H1 (cell line): ENCODE data around the gene MRPL54. TPM values are rescaled to one million over a fixed set of nuclear protein-coding genes. Genes with fewer than 3 reads are reported as not detected.
A peak's percentile ranks its signal among the peaks of the same experiment; 100 is the strongest.

Experiments used
- ATF3 ChIP-seq: IDR thresholded peaks from 2 replicates; pipeline ENCODE4 v1.6.1; 2011; ENCODE audit warnings: low read depth, mild to moderate bottlenecking, low read length; ENCODE audit not compliant: insufficient read depth
- BACH1 ChIP-seq: IDR thresholded peaks from 2 replicates; pipeline ENCODE4 v1.6.1; 2012; ENCODE audit warnings: low read length, improper control_type of control experiment
- BCL11A ChIP-seq, 2 experiments: IDR thresholded peaks; one replicate each; pipeline ENCODE4 v1.6.1; 2011; ENCODE audit warnings: low read depth in 2 of 2, low read length in 2 of 2, mild to moderate bottlenecking in 2 of 2
- CBX8 ChIP-seq: fragments of 300-800, 300-1000 bp; sonication (generic); IDR thresholded peaks from 2 replicates; pipeline ENCODE4 v1.7.1; 2016; ENCODE audit warnings: low read depth, low read length, borderline replicate concordance
- CEBPB ChIP-seq: IDR thresholded peaks from 2 replicates; pipeline ENCODE4 v1.6.1; 2012; ENCODE audit warnings: low read depth, low read length
- EGR1 ChIP-seq: IDR thresholded peaks from 2 replicates; pipeline ENCODE4 v1.6.1; 2011; ENCODE audit warnings: low read depth, low read length, borderline replicate concordance
- JUN ChIP-seq: IDR thresholded peaks from 2 replicates; pipeline ENCODE4 v1.6.1; 2011; ENCODE audit warnings: low read depth, mild to moderate bottlenecking, improper control_type of control experiment, low read length
- KDM4A ChIP-seq: IDR thresholded peaks from one replicate; pipeline ENCODE4 v1.7.1; 2012; ENCODE audit warnings: low read depth, mild to moderate bottlenecking, moderate library complexity, low read length, inconsistent platforms; ENCODE audit not compliant: severe bottlenecking
- KDM5A ChIP-seq: fragments of 200-600 bp; IDR thresholded peaks from 2 replicates; pipeline ENCODE4 v1.7.1; 2012; ENCODE audit warnings: mild to moderate bottlenecking, low read length, inconsistent platforms, mixed read lengths
- NRF1 ChIP-seq: IDR thresholded peaks from 2 replicates; pipeline ENCODE4 v1.6.1; 2011; ENCODE audit warnings: mild to moderate bottlenecking, low read depth, low read length, improper control_type of control experiment
- PHF8 ChIP-seq: fragments of 200-600 bp; sonication (generic); conservative IDR thresholded peaks from 2 replicates; pipeline ENCODE4 v1.7.1; 2012; ENCODE audit warnings: low read depth, mild to moderate bottlenecking, inconsistent platforms, low read length, moderate library complexity
- POLR2A ChIP-seq, 2 experiments: IDR thresholded peaks; 1 replicate in 1 of 2; 2 replicates in 1 of 2; pipeline ENCODE4 v1.6.1; 2011; ENCODE audit warnings: low read depth in 2 of 2, low read length in 2 of 2, mild to moderate bottlenecking in 2 of 2; ENCODE audit errors: control extremely low read depth in 1 of 2
- POLR2AphosphoS5 ChIP-seq: IDR thresholded peaks from 2 replicates; pipeline ENCODE4 v1.6.1; 2011; ENCODE audit warnings: low read depth, low read length
- RXRA ChIP-seq: IDR thresholded peaks from 2 replicates; pipeline ENCODE4 v1.6.1; 2011; ENCODE audit warnings: low read depth, mild to moderate bottlenecking, low read length, moderate library complexity; ENCODE audit not compliant: insufficient read depth
- SIN3A ChIP-seq, 2 experiments: IDR thresholded peaks in 1 of 2; conservative IDR thresholded peaks in 1 of 2; 2 replicates each; pipeline ENCODE4 v1.6.1; 2011 to 2012; ENCODE audit warnings: low read length in 2 of 2, improper control_type of control experiment in 1 of 2, low read depth in 1 of 2, mild to moderate bottlenecking in 1 of 2
- SP1 ChIP-seq: IDR thresholded peaks from 2 replicates; pipeline ENCODE4 v1.6.1; 2011; ENCODE audit warnings: low read depth, low read length
- SRF ChIP-seq: IDR thresholded peaks from 2 replicates; pipeline ENCODE4 v1.6.1; 2011; ENCODE audit warnings: mild to moderate bottlenecking, low read depth, low read length, moderate library complexity
- TAF1 ChIP-seq: IDR thresholded peaks from 2 replicates; pipeline ENCODE4 v1.6.1; 2011; ENCODE audit warnings: mild to moderate bottlenecking, low read depth, low read length
- TCF12 ChIP-seq: IDR thresholded peaks from 2 replicates; pipeline ENCODE4 v1.6.1; 2011; ENCODE audit warnings: low read depth, mild to moderate bottlenecking, low read length
- polyA plus RNA-seq, 7 experiments: library from polyadenylated mRNA; depleted of rRNA in 3 of 7; stranded (reverse) in 5 of 7; unstranded in 2 of 7; fragments of >200 nt in 5 of 7; fragments of 200-250 nt in 2 of 7; gene quantifications; 1 replicate in 5 of 7; 2 replicates in 1 of 7; 4 replicates in 1 of 7; pipeline versions ENCODE4 v1.2.1 to v1.2.3, GENCODE V29; 2011 to 2013; ENCODE audit warnings: missing spikeins in 2 of 7, mixed read lengths in 2 of 7
- total RNA-seq: library from RNA; stranded (reverse); fragmentation: NEBNext Ultra II Directional; extraction: Animal tissue kit (Norgen Biotek cat#: 25700); gene quantifications from 2 replicates; pipeline ENCODE4 v1.2.1, GENCODE V29; 2021
- TF ChIP-seq, protein P1 (sequence below), 3 experiments: IDR thresholded peaks; 1 replicate in 2 of 3; 2 replicates in 1 of 3; pipeline versions ENCODE4 v1.5.1 to v1.6.1; 2011; ENCODE audit warnings: low read length in 3 of 3, mild to moderate bottlenecking in 3 of 3, inconsistent platforms in 2 of 3, low read depth in 1 of 3, moderate library complexity in 1 of 3; ENCODE audit not compliant: insufficient read depth in 1 of 3; ENCODE audit errors: control extremely low read depth in 1 of 3

MRPL54 gene
- total and polyA plus RNA-seq, 2 of the 8 experiments (the other 6 are each of a cell fraction or from before 2014, with no cell fraction given), result 63.8 to 72.8 TPM

DNA sequence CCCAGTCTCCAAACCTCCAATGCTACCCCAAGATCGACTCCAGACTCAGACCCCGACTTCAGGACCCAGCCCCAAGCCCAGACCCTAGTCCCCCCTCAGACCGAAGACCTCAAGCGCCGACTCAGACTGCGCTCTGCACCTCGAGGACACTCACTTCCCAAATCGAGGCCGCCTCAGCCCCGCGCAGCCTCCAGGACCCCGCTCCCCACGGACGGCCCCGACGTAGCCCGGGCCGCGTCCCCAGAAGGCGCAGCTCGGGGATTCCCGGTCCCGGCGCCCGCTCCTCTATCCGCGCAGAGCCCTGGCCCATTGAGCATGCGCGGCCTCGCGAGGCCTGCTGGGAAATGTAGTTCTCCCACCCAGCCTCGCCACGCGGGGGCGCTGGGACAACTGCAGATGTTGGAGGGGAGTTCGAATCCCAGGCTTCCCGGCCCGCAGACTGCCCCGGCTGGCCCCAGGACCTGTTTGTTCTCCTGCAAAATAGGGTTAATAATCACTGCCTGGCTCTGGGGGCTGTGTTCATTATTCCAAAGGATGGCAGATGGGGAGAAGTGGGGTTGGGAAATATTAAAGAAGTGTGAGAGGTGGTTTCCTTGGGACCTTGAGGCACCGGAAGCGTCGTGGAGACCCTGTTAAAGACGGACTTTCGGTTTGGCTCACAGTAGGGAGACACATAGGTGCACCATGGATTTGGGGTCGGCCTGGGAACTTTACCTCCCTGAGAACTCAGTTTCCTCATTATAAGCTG is 926 bp upstream of the MRPL54 start, which contains the start of gene APBA3 (continued):
- TF ChIP-seq PHF8 (peak; percentile 71; the same call in 1 of the 2 replicates), TCF12 (0 out of 2 replicates have a peak, but pooled peaks have one; percentile 54), RXRA (no peak), SP1 (no peak), ATF3 (0 out of 2 replicates have a peak, but pooled peaks have one; percentile 43), NRF1 (peak; percentile 77), KDM5A (no peak), CEBPB (no peak), KDM4A (peak; percentile 93), SRF (no peak), JUN (no peak), BACH1 (0 out of 2 replicates have a peak, but pooled peaks have one; percentile 10), EGR1 (peak; percentile 67; the same call in 1 of the 2 replicates), BCL11A (IDR thresholded peaks at IDR 0.05; ENCODE audit: low read depth in 2 of 2, low read length in 2 of 2) (no peak), TAF1 (peak; percentile 69), CBX8 (no peak), POLR2A (IDR thresholded peaks at IDR 0.05; ENCODE audit: control extremely low read depth in 1 of 2, low read depth in 2 of 2, low read length in 2 of 2) (peak in 1 of 2 experiments; percentile 70; a peak in 1 of 3 replicates), POLR2AphosphoS5 (peak; percentile 65; the same call in 1 of the 2 replicates), SIN3A (conservative IDR thresholded peaks at IDR 0.05 in 1 of 2, IDR thresholded peaks at IDR 0.05 in 1 of 2; ENCODE audit: low read depth in 1 of 2, low read length in 2 of 2) (peak in 1 of 2 experiments; percentile 53; a peak in 2 of 4 replicates)
- TF ChIP-seq, protein P1, sequence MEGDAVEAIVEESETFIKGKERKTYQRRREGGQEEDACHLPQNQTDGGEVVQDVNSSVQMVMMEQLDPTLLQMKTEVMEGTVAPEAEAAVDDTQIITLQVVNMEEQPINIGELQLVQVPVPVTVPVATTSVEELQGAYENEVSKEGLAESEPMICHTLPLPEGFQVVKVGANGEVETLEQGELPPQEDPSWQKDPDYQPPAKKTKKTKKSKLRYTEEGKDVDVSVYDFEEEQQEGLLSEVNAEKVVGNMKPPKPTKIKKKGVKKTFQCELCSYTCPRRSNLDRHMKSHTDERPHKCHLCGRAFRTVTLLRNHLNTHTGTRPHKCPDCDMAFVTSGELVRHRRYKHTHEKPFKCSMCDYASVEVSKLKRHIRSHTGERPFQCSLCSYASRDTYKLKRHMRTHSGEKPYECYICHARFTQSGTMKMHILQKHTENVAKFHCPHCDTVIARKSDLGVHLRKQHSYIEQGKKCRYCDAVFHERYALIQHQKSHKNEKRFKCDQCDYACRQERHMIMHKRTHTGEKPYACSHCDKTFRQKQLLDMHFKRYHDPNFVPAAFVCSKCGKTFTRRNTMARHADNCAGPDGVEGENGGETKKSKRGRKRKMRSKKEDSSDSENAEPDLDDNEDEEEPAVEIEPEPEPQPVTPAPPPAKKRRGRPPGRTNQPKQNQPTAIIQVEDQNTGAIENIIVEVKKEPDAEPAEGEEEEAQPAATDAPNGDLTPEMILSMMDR (IDR thresholded peaks at IDR 0.05; ENCODE audit: control extremely low read depth in 1 of 3, insufficient read depth in 1 of 3, low read depth in 1 of 3, low read length in 3 of 3), result peak; percentile 54 to 69 (median 64)
